Measurements from ENCODE around the gene PARL. TPM values are rescaled to one million over a fixed set of nuclear protein-coding genes. Genes with fewer than 3 reads are reported as not detected.

The PARL gene
- total RNA-seq, 1 donor from 2014 or later, result 39.2 TPM

DNA sequence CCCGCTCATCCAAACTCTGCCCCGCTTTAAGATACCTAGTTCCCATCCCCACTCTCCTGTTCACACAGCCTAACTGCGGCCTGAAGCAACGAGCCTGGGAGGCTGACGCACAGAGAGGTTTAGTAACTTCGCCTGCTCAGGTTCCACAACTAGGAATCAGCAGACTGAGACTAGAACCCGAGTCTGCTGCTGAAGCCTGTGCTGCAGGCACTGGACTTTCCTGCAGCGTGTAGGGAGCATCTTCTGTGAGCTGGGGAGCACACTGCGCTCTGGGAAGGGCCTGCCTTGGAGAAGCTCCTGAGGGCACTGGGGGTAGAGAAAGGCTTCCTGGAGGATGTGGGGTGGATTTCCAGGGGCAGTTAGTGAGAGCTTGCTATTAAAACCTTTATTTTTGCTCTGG is 54.5 kb downstream of the PARL start:
- TF ChIP-seq, protein P1, sequence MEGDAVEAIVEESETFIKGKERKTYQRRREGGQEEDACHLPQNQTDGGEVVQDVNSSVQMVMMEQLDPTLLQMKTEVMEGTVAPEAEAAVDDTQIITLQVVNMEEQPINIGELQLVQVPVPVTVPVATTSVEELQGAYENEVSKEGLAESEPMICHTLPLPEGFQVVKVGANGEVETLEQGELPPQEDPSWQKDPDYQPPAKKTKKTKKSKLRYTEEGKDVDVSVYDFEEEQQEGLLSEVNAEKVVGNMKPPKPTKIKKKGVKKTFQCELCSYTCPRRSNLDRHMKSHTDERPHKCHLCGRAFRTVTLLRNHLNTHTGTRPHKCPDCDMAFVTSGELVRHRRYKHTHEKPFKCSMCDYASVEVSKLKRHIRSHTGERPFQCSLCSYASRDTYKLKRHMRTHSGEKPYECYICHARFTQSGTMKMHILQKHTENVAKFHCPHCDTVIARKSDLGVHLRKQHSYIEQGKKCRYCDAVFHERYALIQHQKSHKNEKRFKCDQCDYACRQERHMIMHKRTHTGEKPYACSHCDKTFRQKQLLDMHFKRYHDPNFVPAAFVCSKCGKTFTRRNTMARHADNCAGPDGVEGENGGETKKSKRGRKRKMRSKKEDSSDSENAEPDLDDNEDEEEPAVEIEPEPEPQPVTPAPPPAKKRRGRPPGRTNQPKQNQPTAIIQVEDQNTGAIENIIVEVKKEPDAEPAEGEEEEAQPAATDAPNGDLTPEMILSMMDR (IDR thresholded peaks at IDR 0.05), result no peak
- DNase-seq (ENCODE audit: low spot score), result no peak
- no peak overlapping the region for H3K4me3 Mint-ChIP-seq (ENCODE audit: unreplicated experiment)
- no peak overlapping the region for H3K27ac Mint-ChIP-seq (ENCODE audit: unreplicated experiment)
- H3K9me3 Mint-ChIP-seq (ENCODE audit: low read depth), result no peaks in the 10 kb centered on the region
- H3K27me3 Mint-ChIP-seq (ENCODE audit: low read depth), result no peaks in the 10 kb centered on the region
- H3K36me3 Mint-ChIP-seq (ENCODE audit: low read depth), result peaks cover 12% of the 10 kb centered on the region
- peaks cover 4% of the 10 kb centered on the region for H3K4me1 Mint-ChIP-seq (ENCODE audit: low read depth)

DNA sequence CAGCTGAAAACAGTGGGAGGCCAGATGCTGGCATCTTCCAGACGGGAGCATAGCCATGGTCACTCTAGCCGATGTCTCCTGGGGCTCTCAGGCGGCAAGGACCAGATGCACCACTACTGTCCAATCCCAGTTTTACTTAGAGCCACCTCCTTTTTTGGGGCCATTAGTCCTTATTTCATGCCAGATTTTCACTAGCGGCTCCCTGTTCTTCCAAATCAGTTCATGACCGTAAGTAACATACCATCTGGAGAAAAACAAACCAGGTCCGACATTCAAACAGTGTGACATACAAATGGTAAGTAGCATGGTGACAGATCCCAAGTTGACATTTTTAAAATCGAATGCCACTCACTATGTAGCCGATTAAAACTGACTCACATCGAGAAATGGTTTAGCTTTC is 55.2 kb downstream of the PARL start:
- Mint-ChIP-seq H3K4me3 (ENCODE audit: unreplicated experiment) (no peak overlapping the region), H3K36me3 (ENCODE audit: low read depth) (peaks cover 11% of the 10 kb centered on the region), H3K4me1 (ENCODE audit: low read depth) (peaks cover 5% of the 10 kb centered on the region), H3K27me3 (ENCODE audit: low read depth) (no peaks in the 10 kb centered on the region), H3K27ac (ENCODE audit: unreplicated experiment) (no peak overlapping the region), H3K9me3 (ENCODE audit: low read depth) (no peaks in the 10 kb centered on the region)
- no peak for DNase-seq (ENCODE audit: low spot score)
- TF ChIP-seq, protein P1 (IDR thresholded peaks at IDR 0.05), result no peak

DNA sequence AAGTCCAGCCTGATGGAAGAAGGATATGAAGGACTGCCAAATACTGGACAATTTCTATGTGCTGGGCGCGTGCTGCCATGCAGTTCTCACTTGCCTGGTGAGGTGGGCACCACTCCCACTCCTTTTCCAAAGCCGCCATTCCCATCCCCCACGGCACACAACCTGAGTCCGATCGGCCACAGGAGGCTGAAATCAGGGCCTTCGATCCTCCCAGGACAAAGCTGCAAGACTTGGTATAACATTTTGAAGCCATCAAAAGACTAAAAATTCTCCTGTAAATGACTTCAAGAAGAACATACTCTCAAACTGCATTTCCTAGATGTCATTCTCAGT is 56.2 kb downstream of the PARL start:
- TF ChIP-seq, protein P1 (IDR thresholded peaks at IDR 0.05), result no peak
- Mint-ChIP-seq H3K27ac (ENCODE audit: unreplicated experiment) (no peak overlapping the region), H3K36me3 (ENCODE audit: low read depth) (peaks cover 8% of the 10 kb centered on the region), H3K27me3 (ENCODE audit: low read depth) (no peaks in the 10 kb centered on the region), H3K9me3 (ENCODE audit: low read depth) (no peaks in the 10 kb centered on the region), H3K4me3 (ENCODE audit: unreplicated experiment) (no peak overlapping the region), H3K4me1 (ENCODE audit: low read depth) (peaks cover 15% of the 10 kb centered on the region)
- DNase-seq (ENCODE audit: low spot score), result no peak

DNA sequence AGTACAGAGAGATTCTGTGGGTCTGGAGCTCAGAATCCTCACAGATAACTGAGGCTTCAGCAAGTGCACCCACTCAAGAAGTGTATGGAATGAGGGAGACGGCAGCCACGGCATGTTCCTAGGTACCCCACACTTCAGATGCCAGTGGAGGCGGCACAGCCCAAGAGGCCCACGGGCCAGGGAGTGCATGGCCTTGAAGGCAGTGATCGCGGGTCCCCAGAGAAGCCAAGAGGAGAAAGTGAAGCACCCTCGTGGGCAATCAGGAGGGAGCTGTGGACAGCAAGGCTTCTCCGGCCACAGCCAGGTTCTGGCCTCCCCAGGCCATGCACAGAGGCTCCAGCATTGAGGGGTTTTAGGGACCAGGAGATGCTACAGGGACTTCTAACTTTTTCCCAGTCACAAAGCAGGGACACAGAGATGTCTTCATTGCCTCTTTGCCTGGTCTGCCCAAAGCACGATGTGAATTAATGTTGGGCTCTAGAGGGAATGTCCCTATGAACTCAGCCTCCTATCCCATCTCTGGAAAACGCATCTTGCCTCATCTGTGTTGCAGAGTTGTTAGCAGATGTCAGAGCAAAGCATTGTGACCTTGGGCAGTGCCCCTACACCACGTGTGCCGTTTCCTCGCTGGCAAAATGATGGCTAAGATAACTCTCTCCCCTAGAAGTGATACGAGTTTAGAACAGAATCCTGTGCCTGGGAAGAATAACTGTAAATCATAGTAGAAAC is 56.7 kb downstream of the PARL start:
- Mint-ChIP-seq H3K4me3 (ENCODE audit: unreplicated experiment) (no peak overlapping the region), H3K36me3 (ENCODE audit: low read depth) (peaks cover 7% of the 10 kb centered on the region), H3K27ac (ENCODE audit: unreplicated experiment) (no peak overlapping the region), H3K9me3 (ENCODE audit: low read depth) (no peaks in the 10 kb centered on the region), H3K4me1 (ENCODE audit: low read depth) (peaks cover 15% of the 10 kb centered on the region), H3K27me3 (ENCODE audit: low read depth) (no peaks in the 10 kb centered on the region)
- TF ChIP-seq, protein P1 (IDR thresholded peaks at IDR 0.05), result no peak
- DNase-seq (ENCODE audit: low spot score), result no peak

DNA sequence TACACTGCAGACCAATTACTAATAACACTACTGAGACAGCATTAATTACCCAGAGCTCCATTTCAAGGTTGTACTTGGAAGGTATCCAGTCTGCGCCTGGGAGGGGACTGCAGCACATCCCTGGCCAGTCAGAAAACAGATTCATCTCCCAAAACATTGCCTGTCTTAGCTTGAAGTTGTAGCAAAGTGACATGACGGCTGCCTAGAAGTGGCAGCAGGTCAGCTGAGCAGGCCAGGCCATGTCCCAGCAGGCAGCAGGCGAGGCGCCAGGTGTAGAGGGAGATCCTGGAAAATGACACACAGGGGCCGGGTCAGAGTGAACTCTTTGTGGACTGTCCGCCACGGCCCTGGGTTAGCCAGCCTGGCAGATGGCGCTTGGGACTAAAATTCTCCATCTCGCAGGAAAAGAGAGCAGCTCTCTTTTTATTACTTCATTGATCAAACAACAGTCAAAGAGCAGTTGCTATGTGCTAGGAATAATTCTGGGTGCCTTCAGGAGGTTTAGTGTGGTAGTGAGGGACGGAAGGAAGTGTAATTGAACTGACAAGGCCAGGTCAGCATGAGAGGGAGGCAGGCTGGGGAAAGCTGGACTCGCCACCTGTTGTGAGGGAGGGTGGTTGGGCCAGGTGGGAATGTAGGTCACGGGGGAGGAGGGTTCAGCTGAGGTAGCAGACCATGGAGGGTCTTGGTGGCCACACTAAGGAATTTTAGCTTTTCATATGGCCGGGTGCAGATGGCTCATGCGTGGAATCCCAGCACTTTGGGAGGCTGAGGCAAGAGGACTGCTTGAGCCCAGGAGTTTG is 58.0 kb downstream of the PARL start:
- H3K4me3 Mint-ChIP-seq (ENCODE audit: unreplicated experiment), result peak overlapping the region; percentile 71
- no peak for DNase-seq (ENCODE audit: low spot score)
- peaks cover 15% of the 10 kb centered on the region for H3K4me1 Mint-ChIP-seq (ENCODE audit: low read depth)
- H3K27ac Mint-ChIP-seq (ENCODE audit: unreplicated experiment), result peak overlapping the region; percentile 13
- H3K36me3 Mint-ChIP-seq (ENCODE audit: low read depth), result peaks cover 3% of the 10 kb centered on the region
- H3K27me3 Mint-ChIP-seq (ENCODE audit: low read depth), result no peaks in the 10 kb centered on the region
- TF ChIP-seq, protein P1 (IDR thresholded peaks at IDR 0.05), result no peak
- no peaks in the 10 kb centered on the region for H3K9me3 Mint-ChIP-seq (ENCODE audit: low read depth)

All from chondrocyte (in vitro differentiated cells).